Activated CD4-positive, alpha-beta T cell treated with anti-CD3 and anti-CD28 coated beads, Interleukin-10, Interleukin-2, amounts not matched to agents 100 ng/mL and 50 ng/mL, durations not matched to agents 16 hours and 8 hours (primary cell): ENCODE measurements around the gene CALR.
"Not testable (repeated sequence)": the region's sequence is repeated elsewhere in the genome, so short reads cannot be mapped to it uniquely, and the experiment has no call there.

Experiments
- DNase-seq: peaks from one replicate; pipeline ENCODE4 v3.0.0-alpha.2; 2020

Gene CALR

DNA sequence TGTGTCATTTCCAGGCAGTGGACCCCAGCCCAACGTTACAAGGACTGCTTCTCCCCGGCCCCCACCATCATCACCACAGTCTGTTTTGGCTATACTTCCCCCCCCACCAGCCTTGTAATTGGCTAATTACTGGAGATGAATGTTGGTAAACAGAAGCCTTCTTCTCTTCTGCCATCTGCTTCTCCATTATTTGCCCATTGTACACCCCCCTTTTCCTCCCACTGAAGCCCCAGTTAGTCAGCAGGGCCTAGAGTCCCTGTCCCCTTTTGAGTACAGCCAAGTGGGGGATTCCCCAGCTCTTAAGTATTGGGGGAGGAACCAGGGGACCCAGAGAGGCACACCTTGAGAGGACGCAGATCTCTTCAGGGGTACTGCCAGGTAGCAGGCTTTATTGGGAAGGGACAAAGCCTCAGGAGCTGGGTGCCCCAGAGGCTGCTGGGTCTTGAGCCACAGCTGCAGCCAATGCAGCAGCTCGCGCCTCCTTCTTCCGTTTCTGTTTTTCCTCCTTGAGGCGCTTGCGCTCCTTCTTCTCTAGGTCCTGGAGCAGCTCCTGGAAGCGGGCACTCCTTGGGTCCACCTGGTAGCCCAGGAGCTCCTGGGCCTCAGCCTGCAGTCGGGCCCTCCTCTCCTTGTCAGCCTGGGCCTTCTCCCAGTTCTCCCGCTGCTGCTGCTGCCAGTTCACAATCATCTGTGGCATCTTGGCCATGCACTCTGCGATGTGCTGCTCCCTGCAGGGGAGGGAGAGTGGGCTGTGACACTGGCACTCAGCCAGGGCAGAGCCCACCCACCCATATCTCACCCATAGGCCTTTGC, 15.6 kb downstream of the CALR start:
- DNase-seq, result no peak

- DNase-seq, result no peak
Observed at GRCh38 chr19:12954612-12954962, 16.2 kb downstream of the CALR start.

- DNase-seq, result not testable (repeated sequence)
Observed at GRCh38 chr19:12955575-12955974, 17.2 kb downstream of the CALR start.

DNA sequence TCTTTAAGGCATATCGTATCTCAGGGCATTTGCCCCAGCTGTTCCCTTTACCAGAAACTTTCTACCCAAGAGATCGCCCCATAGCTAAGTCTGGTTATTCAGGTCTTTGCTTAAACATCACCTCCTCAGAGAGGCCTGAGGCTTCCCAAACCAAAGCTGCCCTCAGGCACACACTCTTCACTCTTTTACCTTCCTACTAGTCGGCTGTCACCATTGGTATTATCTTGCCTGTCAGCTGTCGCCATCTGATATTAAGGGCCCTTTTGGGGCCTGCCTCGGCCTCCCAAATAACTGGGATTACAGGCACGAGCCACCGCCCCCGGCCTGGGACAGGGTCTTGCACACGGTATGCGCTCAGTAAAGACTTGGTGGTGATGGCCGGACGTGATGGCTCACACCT, 17.6 kb downstream of the CALR start:
- DNase-seq, result no peak

DNA sequence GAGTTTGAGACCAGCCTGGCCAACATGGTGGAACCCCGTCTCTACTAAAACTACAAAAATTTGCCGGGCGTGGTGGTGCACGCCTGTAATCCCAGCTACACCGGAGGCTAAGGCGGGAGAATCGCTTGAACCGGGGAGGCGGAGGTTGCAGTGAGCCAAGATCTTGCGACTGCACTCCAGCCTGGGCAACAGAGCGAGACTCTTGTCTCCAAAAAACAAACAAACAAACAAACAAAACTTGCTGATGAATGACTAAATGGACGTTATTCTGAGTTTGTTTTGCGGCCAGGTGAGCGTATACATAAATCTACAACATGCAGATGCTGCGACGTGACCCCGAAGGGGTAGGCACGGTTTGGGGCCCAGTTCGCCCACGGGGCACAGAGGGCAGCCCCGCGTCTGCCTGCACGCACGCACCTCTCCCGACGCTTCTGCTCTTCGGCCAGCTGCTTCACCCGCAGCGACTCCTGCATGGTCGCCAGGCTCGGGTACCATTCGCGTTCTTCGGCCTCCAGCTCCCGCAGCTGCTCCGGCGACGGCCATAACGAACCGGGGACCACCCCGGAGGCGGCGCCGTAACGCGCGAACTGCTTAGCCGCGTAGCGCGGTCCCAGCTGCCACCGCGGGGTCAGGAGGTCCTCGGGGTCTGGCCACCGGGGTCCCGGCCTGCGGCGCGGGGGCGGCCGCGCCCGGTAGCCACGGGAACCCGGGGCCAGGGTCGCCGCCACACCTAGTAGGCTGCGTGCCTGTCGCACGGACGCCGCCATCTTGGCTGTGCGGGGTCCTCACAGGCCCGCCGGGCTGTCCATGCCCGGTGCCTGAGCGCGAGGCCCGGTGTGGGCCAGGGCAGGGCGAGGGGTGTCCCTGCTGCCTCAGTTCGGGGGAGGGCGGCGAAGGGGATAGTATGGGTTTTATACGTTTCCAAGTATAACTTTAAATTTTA, 18.3 kb downstream of the CALR start, which contains the start of gene GADD45GIP1:
GADD45GIP1 (minus strand) TSS at position 778 of the 943 bp plus-strand sequence; CDS start at position 767, 11 bp downstream.
- peak; percentile 93 for DNase-seq

- DNase-seq, result not testable (repeated sequence)
Observed at GRCh38 chr19:12957389-12957952, 19.1 kb downstream of the CALR start.

- no peak for DNase-seq
Observed at GRCh38 chr19:12959481-12959880, 21.1 kb downstream of the CALR start.

DNA sequence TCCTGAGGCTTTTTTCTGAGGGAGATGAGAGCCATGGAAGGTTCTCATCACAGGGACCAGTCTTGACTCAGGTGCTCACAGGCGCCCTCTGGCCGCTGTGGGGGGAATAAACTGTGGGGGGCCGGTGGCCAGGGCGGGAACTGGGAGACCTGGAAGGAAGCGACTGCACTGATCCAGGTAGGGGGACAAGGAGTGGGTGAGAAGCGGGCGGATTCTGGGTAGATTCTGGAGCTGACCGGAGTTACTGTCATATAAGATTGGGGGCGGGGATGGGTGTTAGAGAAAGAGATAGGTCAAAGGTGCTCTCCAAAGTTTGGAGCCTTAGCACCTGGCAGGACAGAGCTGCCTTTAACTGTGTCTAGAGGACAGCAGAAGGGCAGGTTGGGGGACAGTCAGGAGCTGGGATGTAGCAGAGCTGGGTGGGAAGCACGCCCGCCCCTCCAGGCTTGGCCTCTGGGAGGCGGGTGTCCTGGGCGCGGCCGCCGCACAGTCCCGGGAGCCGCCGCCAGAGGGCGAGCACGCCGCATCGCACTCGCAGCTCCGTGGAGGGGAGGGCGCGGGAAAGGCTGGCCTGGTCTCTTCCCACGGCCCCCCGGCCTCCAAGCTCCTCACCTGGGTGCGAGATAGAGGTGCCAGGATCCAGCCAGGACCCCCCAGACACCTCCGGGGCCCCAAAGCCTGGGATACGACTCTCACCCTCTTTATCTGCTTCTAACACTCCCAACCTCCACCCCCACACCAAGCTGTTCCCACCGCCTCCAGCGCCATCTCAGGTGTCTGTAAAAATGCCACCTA, 26.8 kb downstream of the CALR start:
- peak; percentile 90 for DNase-seq

- no peak for DNase-seq
Observed at GRCh38 chr19:12965812-12966135, 27.4 kb downstream of the CALR start.

- no peak for DNase-seq
Observed at GRCh38 chr19:12967907-12968306, 29.5 kb downstream of the CALR start.

GRCh38 chr19:12969292-12969988, 31.0 kb downstream of the CALR start, which contains the start of gene DAND5:
Gene DAND5, plus strand, starts transcription at chr19:12969576. Its CDS starts 85 bp downstream, at chr19:12969661.
- no peak for DNase-seq

GRCh38 chr19:12970070-12970820, 31.8 kb downstream of the CALR start:
- DNase-seq, result no peak

DNA sequence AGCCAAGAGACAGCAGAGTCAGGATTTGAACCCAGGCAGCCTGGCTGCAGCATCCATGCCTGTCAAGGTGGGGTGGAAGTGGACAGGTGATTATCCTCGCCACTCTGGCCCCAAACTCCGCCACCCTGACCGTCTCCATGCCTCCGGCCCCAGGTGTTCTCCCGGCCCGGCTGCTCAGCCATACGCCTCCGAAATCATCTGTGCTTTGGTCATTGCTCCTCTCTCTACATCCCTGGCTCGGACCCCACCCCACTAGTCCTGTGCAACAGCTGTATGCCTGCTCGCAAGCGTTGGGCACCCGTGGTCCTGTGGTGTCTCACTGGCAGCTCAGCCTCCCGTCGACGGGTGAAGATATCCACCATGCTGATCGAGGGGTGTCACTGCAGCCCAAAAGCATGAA, 34.8 kb downstream of the CALR start:
- no peak for DNase-seq

GRCh38 chr19:12974301-12975220, 36.2 kb downstream of the CALR start:
- no peak for DNase-seq

DNA sequence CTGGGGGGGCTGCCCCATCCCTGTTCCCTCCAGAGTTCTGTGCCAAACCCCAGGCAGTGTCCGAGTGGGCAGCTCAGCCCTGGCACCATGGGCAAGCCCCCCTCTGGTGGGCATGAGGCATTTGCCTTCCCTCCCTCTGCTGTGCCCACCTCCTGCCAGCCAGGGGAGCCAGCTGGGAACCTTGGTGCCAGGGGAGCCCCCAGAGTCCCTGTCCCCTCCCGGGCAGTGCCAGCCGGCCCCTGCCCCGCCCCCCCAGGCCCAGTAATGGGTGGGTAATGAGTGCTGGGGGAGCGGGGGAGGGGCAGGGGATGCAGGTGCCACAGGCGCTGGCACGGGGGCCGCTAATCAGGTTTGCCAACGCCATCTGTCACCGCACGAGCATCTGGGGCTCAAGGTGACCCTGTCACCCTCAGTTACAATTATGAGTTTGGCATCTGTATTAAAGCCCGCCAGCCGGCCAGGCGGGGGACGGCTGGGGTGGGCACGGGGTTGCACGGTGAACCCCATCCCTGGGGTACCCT, 36.9 kb downstream of the CALR start:
- DNase-seq, result no peak

GRCh38 chr19:12976109-12976508, 37.7 kb downstream of the CALR start:
- DNase-seq, result not testable (repeated sequence)

DNA sequence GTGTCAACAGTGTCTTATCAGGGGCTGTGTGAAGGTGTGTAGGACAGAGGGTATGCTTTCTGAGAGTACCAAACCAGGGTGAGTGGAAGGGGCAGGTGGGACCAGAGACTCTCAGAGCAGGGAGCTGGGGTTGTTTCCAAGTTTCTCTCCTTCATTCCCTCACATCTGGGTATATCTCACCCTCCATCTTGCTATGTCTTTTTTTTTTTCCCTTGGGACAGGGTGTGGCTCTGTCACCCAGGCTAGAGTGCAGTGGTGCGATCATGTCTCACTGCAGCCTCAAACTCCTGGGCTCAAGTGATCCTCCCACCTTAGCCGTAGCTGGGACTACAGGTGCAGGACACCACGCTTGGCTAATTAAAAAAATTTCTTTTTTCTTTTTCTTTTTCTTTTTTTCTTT, 41.6 kb downstream of the CALR start:
- no peak for DNase-seq

GRCh38 chr19:12982648-12983047, 44.2 kb downstream of the CALR start:
- DNase-seq, result no peak

GRCh38 chr19:12983091-12983490, 44.7 kb downstream of the CALR start:
- DNase-seq, result no peak
